HG02870 (cell line): ENCODE results near the gene TEX26.
"Not testable (repeated sequence)": the region's sequence is repeated elsewhere in the genome, so short reads cannot be mapped to it uniquely, and the experiment has no call there.

Experiments used
- ATAC-seq: cut with Tn5 transposase; IDR thresholded peaks from one replicate; pipeline ENCODE4 v1.9.1; 2021; ENCODE audit warnings: mild to moderate bottlenecking, moderate library complexity; ENCODE audit not compliant: unreplicated experiment

The TEX26 gene

DNA sequence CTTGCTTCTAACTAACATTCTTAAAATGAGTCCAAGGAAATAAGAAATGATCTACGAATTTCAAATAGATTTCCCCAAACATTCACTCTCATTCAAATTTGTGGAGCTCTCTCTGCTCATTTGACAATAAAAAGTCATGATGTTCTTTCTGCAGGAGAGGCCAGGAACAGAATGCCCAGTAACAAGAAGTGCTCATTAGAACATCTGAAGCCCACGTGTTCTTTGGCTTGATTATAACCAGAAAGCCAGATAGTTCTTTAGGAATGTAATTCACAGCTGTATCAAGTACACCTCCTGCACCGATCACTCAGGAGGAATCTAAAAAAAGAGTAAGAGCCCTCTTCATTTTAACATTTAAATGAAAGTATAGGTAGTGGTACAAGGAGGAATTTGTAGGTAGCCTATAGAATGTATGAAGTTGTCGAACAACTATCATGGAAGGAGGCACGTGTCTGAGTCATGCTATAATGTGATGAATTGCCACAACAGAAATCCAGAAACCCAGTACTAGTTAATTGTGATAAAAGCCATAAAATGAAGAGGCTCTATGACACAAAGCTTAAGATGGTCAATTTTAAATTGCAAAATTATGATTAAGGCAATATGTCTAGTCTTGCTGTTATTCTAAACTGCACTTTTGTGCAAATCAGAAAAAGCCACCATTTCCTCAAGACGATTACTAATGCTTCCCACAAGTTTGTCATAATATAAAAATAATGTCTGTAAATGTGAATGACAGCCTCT lies 13.6 kb upstream of the TEX26 start:
- ATAC-seq: no peak

DNA sequence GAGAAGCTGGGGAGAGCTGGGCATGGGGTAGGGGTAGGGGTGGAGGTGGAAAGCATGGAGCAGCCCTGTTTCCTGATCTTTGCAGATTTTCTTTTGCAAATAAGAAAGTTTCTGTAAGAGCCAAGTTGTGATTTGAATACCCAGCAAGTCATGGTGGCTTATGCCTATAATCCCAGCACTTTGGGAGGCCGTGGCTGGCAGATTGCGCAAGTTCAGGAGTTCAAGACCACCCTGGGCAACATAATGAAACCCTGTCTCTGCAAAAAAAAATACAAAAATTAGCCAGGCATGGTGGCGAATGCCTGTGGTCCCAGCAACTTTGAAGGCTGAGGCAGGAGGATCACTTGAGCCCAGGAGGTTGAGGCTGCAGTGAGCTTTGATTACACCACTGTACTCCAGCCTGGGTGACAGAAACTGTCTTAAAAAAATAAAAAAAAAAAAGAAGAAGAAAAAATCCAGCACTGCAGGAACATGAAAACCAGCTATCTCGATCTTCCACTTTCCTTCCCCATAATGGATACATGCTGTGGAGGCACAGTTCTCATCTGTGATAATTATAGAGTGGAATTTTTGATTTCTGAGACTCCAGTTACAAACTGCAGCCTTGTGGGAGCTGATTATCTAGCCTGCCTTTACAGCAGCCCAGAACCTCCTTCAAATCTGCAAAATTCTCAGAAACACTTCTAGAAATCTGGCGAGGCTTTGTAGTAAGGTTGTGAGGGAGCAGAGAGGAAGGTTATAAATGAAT lies 12.1 kb upstream of the TEX26 start:
- no peak for ATAC-seq

DNA sequence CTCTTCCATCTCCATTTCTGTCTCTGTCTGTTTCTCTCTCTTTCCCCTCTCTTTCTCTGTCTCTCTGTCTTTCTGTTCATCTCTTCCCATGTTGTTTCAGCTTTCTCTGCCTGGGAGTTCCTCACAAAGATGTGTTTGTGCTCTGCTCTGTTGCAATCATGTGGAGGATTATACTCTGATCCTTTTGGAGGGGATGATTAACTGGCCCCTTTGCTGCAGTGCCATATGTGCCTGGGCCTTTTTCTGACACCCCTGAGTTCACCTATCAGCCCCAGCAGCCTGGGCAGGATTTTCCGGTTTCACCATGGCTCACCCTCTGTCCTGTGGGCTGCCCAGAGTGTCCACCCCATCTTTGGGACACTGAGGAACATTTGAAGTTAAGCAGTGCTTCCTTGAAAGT lies 9.0 kb upstream of the TEX26 start:
- ATAC-seq: no peak

DNA sequence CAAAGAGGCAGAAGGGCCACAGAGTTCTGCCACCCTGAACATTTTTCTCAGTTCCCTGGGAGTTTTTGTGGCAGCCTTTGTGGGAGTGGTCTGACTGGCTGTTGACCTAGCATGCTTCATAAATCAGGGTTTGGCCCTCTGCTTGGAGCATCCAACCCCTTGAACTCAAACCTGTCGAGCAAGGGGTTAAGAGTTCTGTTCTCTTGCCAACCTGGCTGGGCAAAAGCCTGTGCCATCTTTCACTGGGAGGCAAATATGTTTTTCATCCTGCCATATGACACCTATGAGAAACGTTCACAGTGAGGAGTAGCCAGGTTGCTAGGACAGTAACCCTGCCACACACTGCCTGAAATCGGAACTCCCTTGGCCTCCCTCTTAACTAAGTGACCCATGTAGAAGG lies 7.7 kb upstream of the TEX26 start:
- ATAC-seq: no peak

DNA sequence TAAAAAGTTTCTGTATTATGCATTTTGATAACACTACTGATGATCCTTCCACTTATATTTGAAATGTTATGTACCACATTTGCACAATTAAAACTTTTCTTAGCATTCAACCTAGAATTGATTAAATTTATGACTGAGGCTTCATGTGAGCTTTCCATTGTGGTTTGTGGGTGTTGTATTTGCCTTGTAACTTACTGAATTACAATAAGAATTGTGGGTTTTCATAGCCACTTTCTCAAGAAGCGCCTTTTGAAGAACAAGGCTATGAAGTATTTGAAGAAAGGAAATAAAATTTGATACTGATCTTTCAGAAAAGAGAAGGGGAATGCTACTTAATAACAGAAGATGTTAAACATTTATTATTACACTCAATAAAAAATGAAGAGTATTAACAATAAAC lies 7.0 kb upstream of the TEX26 start:
- ATAC-seq: no peak

DNA sequence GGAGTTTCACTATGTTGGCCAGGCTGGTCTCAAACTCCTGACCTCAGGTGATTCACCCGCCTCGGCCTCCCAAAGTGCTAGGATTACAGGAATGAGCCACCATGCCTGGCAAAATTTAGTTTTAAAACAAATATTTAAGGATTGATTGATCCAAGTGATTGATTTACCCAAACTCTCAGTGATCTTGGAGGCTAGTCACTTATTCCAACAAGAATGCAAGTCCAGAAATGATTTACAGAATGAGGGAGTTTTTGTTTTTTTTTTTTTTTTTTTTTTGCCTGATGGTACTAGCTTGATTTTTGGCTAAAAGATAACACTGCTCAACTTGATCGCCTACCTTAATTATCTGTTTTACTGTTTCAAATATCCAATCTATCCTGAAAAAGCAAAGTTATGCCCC lies 5.7 kb upstream of the TEX26 start:
- ATAC-seq: no peak

DNA sequence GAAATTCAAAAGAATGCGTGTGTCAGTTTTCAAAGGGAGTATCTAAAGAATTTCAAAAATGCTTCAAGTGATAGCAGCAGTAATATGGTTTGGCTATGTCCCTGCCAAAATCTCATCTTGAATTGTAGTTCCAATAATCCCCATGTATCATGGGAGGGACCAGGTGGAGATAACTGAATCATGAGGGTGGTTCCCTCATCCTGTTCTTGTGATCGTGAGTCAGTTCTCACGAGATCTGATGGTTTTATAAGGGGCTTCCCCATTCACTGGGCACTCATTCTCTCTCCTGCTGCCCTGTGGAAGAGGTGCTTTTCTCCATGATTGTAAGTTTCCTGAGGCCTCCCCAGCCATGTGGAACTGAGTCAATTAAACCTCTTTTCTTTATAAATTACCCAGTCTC lies 5.3 kb upstream of the TEX26 start:
- not testable (repeated sequence) for ATAC-seq

DNA sequence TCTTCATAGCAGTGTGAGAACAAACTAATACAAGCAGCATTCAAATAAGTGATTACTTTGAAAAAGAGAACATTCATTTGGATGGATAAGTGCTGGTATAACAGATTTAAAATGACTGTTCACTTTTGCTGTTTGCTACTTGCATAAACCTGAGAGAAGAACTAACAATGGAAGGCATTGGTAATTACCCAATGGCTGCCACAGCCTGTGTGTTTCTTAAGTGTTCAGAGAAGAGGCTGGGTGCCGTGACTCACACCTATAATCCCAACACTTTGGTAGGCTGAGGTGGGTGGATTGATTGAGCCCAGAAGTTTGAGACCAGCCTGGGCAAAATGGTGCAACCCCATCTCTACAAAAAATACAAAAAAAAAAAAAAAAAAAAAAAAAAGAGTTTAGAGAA lies 4.9 kb upstream of the TEX26 start:
- ATAC-seq: no peak

DNA sequence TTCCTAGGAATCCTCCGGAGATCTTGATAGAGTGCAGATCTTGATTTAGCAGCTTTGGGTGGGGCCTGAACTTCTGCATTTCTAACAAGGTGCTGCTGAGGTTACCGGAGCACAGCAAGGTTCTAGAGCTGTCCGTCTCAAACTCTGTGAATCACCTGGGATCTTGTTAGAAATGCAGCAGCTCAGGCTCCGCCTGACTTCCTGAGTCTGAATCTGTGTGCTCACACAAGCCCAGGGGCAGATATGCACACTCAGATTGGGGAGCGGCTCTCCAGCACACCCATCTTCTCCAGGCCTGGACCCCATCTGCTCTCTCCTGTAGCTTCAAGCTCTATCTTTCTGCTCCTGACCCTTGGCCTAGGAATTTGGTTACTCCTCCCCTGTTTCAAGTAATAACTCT lies 3.5 kb upstream of the TEX26 start:
- no peak for ATAC-seq

DNA sequence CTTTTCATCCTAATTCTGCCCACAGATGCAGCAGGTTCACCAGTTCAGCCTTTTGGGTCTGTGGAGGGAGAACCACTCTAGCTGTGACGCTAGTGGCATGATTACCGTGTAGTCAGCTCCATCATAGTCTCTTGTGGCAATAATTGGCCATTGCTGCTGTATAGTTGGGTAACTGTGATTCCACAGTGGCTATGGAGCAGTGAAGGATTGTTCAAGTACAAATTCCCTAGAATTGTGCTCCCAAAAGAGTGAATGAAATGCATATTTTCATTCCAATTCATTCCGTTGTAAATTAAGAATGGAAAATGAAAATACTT lies 856 bp downstream of the TEX26 start:
- no peak for ATAC-seq

DNA sequence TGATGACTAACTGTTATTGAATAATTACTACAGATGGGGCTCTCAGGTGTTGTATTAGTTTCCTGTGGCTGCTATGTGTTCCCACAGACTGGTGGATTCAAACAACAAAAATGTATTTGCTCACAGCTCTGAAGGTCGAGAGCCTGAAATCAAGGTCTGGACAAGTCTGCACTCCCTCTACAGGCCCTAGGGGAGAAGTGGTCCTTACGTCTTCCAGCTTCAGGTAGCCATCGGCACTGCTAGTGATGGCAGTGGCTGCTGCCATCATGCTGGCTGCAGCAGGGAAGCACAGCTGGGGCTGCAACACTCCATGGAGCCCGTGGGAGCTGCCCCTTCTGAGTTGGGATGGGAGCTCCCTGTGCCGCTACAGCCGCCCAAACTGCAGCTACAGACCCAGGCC lies 1.9 kb downstream of the TEX26 start:
- ATAC-seq: no peak

DNA sequence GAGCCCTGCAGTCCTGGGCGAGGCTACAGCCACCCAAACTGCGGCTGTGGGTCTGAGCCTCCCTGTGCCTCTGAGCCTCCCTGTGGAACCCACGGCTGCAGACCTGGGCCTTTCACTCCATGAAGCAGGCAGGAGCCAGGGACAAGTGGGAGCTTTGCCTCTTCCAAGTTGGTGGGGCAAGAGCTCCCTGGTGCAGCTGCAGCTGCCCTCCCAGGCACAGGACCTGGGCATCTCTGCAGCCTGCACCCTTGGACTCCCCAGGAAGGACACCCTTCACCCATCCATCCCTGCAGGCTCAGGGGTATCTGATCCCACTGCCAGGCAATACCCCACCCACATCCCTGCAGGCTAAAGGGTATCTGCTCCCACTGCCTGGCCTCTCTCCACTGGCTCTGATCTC lies 2.3 kb downstream of the TEX26 start:
- no peak for ATAC-seq

DNA sequence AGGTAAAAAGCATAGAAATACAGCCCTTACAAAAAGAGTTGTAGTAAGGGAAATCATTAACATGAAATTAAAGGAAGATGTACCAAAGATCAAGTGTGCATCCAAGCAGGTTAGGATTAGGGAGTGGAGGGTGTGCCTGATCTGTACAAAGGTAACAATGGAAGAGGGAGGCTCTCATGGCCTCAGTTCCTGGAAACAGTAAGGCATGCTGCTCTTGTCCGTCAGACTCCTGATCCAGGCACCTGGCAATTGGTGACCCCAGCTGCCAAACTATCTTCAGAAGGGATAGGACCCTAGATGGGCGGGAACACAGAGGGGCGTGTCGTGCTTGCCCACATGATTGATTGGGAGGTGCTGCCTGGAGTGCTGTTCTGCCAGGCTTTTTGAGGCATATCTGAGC lies 4.5 kb downstream of the TEX26 start:
- no peak for ATAC-seq

DNA sequence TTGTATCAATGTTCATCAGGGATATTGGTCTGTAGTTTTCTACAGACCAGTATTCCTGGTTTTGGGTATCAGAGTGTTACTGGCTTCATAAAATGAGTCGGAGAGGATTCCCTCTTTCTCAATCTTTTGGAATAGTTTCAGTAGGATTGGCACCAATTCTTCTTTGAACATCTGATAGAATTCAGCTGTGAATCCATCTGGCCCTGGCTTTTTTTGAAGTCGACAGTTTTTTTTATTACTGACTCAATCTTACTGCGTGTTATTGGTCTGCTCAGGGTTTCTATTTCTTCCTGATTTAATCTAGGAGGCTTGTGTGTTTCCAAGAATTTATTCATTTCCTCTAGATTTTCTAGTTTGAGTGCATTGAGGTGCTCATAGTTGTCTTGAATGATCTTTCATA lies 11.4 kb downstream of the TEX26 start:
- no peak for ATAC-seq

DNA sequence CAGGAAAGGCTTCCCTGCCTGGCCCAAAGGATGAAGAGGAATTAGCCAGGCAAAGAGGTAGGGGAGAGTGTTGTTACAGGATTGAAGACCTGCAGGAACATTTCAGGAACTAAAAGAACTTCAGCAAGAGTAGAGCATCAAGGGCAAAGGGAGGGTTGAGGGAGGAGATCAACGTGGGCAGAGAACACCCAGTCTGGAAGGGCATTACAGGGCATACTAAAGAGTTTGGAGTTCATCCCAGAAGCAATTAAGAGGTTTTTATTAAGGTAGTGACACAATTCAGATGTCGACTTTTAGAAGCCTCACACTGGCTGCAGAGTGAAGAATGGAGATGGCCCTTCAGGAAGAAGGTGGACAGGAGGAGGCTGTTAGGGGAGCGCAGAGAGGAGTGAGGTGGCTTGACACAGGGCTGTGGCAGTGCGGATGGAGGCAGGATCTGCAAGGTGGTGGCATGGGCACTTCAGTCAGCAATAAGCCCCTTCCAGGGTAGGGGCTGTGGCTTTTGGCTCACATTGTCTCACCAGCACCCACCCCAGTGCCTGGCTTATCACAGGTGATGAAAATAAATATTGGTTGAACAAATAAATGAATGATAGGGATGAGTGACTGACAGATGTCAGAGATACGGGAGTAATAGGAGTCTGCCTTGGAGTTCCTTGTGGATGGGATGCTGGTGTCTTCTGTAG lies 24.9 kb downstream of the TEX26 start:
- ATAC-seq: no peak

DNA sequence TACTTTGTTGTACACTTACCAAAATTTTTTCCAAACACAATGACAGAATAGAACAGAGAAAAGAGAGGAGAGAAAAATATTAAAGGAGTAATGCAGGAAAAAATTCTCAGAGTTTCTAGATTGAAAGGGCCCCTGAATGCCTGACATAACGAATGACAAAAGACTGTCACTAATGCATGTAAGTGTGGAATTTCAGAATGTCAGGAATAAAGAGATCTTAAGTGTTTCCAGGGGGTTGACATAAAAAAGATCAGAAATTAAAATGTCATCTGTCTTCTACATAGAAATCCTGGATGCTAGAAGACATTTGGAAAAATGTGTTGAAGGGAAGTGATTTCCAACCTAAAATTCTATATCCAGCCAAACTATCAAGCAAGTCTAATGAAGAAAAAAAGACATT lies 27.2 kb downstream of the TEX26 start:
- ATAC-seq: no peak

DNA sequence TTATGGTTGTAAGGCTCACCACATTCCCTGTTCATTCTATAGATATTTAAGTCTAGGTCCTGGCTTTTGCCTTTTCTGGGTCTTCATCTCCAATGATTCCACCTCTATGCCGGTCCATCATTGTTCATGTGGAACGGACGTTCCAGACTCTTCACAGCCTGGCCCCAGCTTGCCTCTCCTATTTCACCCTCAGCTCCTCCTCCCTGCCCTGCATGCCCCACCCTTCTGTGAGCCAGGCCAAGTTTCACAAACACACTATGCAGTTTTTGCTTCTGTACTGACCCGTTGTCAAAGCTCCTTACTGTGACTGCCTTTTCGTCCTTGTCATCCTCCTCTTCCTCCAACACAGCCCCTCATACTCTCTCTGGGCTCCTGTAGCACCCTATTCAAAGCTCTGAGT lies 31.3 kb downstream of the TEX26 start:
- no peak for ATAC-seq

DNA sequence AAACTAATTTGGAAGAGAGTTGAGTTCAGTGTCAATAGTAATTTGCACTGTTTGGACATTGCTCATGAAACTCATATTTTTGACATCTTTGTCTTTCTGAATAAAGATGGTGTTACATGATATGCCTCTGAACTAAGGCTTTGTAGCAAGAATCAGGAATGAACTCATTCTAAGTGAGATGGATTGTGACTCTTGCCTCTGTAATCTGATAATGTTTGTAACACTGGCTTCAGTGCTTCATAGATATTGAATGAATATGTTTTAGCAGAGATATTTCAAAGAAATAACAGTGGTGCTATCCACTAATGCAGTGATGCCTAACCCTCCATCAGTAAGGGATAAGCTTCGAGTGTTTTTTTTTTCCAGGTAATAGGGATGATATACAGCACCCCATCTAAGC lies 32.9 kb downstream of the TEX26 start:
- ATAC-seq: no peak

DNA sequence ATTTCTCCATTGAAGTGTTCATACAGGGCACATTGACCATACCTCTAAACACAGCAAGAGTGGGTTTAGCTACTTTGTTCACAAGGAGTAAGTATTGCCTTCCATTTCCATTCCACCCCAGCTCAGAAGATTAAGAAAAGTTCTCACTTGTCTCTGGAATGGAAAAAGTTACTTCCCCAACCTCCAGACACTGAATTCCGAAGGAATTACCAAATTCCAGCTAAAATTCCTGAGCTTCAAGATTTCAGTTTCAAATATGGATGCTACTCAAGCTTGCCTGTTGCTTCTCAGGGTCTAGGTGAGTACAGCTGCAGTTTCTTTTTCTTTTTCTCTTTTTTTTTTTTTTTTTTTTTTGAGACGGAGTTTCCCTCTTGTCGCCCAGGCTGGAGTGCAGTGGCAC lies 33.6 kb downstream of the TEX26 start:
- ATAC-seq: no peak

DNA sequence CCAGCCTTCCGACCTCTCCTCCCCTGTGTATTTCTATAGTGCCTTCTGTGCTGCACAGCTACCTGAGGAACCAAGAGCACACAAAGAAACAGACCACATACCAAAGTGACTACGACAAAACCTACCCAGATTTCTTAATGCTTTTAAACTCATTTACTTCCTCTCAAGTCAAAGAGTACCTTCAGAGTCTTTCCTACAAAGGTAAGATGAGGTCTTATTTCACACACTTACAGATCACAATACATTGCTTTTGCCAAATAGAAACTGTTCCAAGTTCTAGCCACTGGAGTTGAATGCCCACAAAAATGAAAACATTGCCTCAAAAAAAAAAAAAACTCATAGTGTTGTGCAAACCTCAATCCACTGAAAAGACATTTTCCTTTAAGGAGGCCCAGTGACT lies 36.4 kb downstream of the TEX26 start:
- ATAC-seq: no peak

DNA sequence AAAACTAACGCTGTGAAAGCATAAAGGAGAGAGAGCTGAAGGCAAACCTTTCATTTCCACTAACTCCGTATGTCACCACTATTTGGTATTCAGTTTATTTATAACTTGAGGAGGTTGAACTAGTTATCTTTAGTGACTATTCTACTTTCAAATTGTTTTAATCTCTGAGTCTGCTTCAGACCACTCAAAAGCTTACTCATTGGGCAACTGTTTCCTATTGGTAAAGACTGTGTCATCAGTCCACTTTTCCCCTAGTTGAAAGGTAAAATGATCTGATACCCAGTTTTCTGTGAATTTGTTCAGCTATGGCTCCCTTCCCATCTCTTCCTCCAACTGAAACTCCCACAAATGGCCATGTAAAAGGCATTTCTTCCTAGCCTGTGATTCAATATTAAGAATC lies 39.1 kb downstream of the TEX26 start:
- ATAC-seq: no peak

DNA sequence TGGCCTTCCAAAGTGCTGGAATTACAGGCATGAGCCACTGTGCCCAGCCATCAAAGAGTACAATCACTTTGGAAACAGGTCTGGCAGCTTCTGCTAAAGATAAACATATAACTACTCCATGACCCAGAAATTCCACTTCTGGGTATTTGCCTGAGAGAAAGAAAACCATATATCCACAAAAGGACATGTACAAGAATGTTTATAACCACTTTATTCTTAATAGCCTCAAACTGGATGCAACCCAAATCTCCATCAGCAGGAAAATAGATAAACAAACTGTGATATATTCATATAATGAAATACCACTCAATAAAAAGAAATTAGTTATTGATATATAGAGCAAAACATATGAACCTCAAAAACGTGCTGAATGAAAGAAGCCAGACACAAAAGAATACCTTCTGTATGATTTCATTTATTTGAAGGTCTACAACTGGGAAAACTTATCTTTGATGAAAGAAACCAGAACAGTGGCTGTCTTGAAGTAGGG lies 40.5 kb downstream of the TEX26 start:
- no peak for ATAC-seq
